GM19099 (cell line): Measurements from ENCODE around the gene PRR36.

Source experiments
- POLR2A ChIP-seq: IDR thresholded peaks from 3 replicates; pipeline ENCODE4 v1.6.1; 2011; ENCODE audit warnings: low read depth; ENCODE audit not compliant: insufficient read length; ENCODE audit errors: extremely low read depth

The PRR36 gene

GRCh38 chr19:7840629-7841028, 33.6 kb downstream of the PRR36 start:
- no peak for TF ChIP-seq POLR2A

GRCh38 chr19:7839476-7839875, 34.7 kb downstream of the PRR36 start:
- TF ChIP-seq POLR2A = no peak

- no peak for TF ChIP-seq POLR2A
These were observed 40.7 kb downstream of the PRR36 start for GRCh38 chr19:7833225-7834099.

GRCh38 chr19:7832781-7833180, 41.4 kb downstream of the PRR36 start:
- TF ChIP-seq POLR2A = no peak

- no peak for TF ChIP-seq POLR2A
These were observed 42.2 kb downstream of the PRR36 start for GRCh38 chr19:7832009-7832408.

GRCh38 chr19:7831452-7831851, 42.7 kb downstream of the PRR36 start:
- no peak for TF ChIP-seq POLR2A

- TF ChIP-seq POLR2A = no peak
These were observed 43.4 kb downstream of the PRR36 start for GRCh38 chr19:7830823-7831222.

GRCh38 chr19:7830272-7830771, 43.9 kb downstream of the PRR36 start:
- peak; percentile 40 for TF ChIP-seq POLR2A

GRCh38 chr19:7829561-7830271, 44.5 kb downstream of the PRR36 start, which contains the start of gene EVI5L:
Gene EVI5L (plus strand): TSS chr19:7830218. CDS start chr19:7846543, 16,325 bp downstream.
- no peak for TF ChIP-seq POLR2A

- TF ChIP-seq POLR2A = no peak
These were observed 45.0 kb downstream of the PRR36 start for GRCh38 chr19:7829166-7829520.

GRCh38 chr19:7823686-7824301, 50.4 kb downstream of the PRR36 start:
- TF ChIP-seq POLR2A = no peak

GRCh38 chr19:7822910-7823515, 51.2 kb downstream of the PRR36 start:
- TF ChIP-seq POLR2A = no peak

GRCh38 chr19:7820588-7820987, 53.6 kb downstream of the PRR36 start:
- no peak for TF ChIP-seq POLR2A

GRCh38 chr19:7819337-7819736, 54.9 kb downstream of the PRR36 start:
- no peak for TF ChIP-seq POLR2A

- no peak for TF ChIP-seq POLR2A
These were observed 55.4 kb downstream of the PRR36 start for GRCh38 chr19:7818806-7819205.
